GM21423 (cell line): ENCODE data around the gene BCL7B.
"Not testable (repeated sequence)": the region's sequence is repeated elsewhere in the genome, so short reads cannot be mapped to it uniquely, and the experiment has no call there.

Experiments
- ATAC-seq: cut with Tn5 transposase; IDR thresholded peaks from one replicate; pipeline ENCODE4 v1.9.1; 2021; ENCODE audit warnings: mild to moderate bottlenecking, moderate library complexity; ENCODE audit not compliant: unreplicated experiment

The BCL7B gene

GRCh38 chr7:73573276-73573675 lies 15.8 kb upstream of the BCL7B start:
- ATAC-seq, result no peak

GRCh38 chr7:73572767-73573186 lies 15.3 kb upstream of the BCL7B start:
- ATAC-seq, result no peak

GRCh38 chr7:73570977-73571376 lies 13.5 kb upstream of the BCL7B start:
- ATAC-seq, result no peak

- ATAC-seq, result no peak
Observed at GRCh38 chr7:73570521-73570920, 13.0 kb upstream of the BCL7B start.

- no peak for ATAC-seq
Observed at GRCh38 chr7:73569042-73569608, 11.6 kb upstream of the BCL7B start.

- ATAC-seq, result no peak
Observed at GRCh38 chr7:73567846-73568685, 10.6 kb upstream of the BCL7B start.

GRCh38 chr7:73567140-73567539 lies 9.7 kb upstream of the BCL7B start:
- no peak for ATAC-seq

GRCh38 chr7:73566431-73566830 lies 8.9 kb upstream of the BCL7B start:
- not testable (repeated sequence) for ATAC-seq

GRCh38 chr7:73565675-73566340 lies 8.3 kb upstream of the BCL7B start:
- no peak for ATAC-seq

GRCh38 chr7:73560109-73560835 lies 2.8 kb upstream of the BCL7B start:
- no peak for ATAC-seq

GRCh38 chr7:73557108-73557396 lies 438 bp downstream of the BCL7B start:
- ATAC-seq, result peak; percentile 89

- no peak for ATAC-seq
Observed at GRCh38 chr7:73556208-73557107, 1.0 kb downstream of the BCL7B start.

GRCh38 chr7:73555411-73555982 lies 2.0 kb downstream of the BCL7B start:
- ATAC-seq, result no peak

GRCh38 chr7:73550093-73550492 lies 7.4 kb downstream of the BCL7B start:
- not testable (repeated sequence) for ATAC-seq

GRCh38 chr7:73549176-73549575 lies 8.3 kb downstream of the BCL7B start:
- ATAC-seq, result no peak

GRCh38 chr7:73547841-73548240 lies 9.6 kb downstream of the BCL7B start:
- no peak for ATAC-seq

GRCh38 chr7:73544678-73545077 lies 12.8 kb downstream of the BCL7B start:
- ATAC-seq, result no peak

- no peak for ATAC-seq
Observed at GRCh38 chr7:73541722-73542121, 15.8 kb downstream of the BCL7B start.

GRCh38 chr7:73539709-73540108 lies 17.8 kb downstream of the BCL7B start:
- ATAC-seq, result no peak

GRCh38 chr7:73538510-73538909 lies 19.0 kb downstream of the BCL7B start:
- not testable (repeated sequence) for ATAC-seq
